ENCODE measurements around the gene SULF2.

Gene SULF2

GRCh38 chr20:47726632-47727031 is 58.6 kb downstream of the SULF2 start:
- no peak for DNase-seq (ENCODE audit: low read depth)
- Histone ChIP-seq H3K27me3 (replicated peaks; ENCODE audit: control insufficient read depth, insufficient read depth, low read length) (peaks cover 10% of the 10 kb centered on the region), H3K36me3 (ENCODE audit: control insufficient read depth, insufficient read depth, low read length, severe bottlenecking) (no peaks in the 10 kb centered on the region)

GRCh38 chr20:47725248-47725973 is 59.9 kb downstream of the SULF2 start:
- H3K4me1 ChIP-seq (ENCODE audit: control insufficient read depth, insufficient read depth, low read length): peaks cover 12% of the 10 kb centered on the region
- no peak overlapping the region for H3K9ac ChIP-seq (ENCODE audit: low read length)
- DNase-seq (ENCODE audit: low read depth): peak; percentile 88
- peaks cover 6% of the 10 kb centered on the region for H3K27me3 ChIP-seq (replicated peaks; ENCODE audit: control insufficient read depth, insufficient read depth, low read length)
- H3K36me3 ChIP-seq (ENCODE audit: control insufficient read depth, insufficient read depth, low read length, severe bottlenecking): no peaks in the 10 kb centered on the region
- no peaks in the 10 kb centered on the region for H3K9me3 ChIP-seq (ENCODE audit: control insufficient read depth, low read length)
- H3K4me3 ChIP-seq (ENCODE audit: low read length): no peak overlapping the region

More at GRCh38 chr20:47726632-47727031, 58.6 kb downstream of the SULF2 start:
- Histone ChIP-seq H3K9me3 (ENCODE audit: control insufficient read depth, low read length) (no peaks in the 10 kb centered on the region), H3K4me1 (ENCODE audit: control insufficient read depth, insufficient read depth, low read length) (peaks cover under 1% of the 10 kb centered on the region), H3K4me3 (ENCODE audit: low read length) (no peak overlapping the region), H3K9ac (ENCODE audit: low read length) (no peak overlapping the region)

- Histone ChIP-seq H3K36me3 (ENCODE audit: control insufficient read depth, insufficient read depth, low read length, severe bottlenecking) (no peaks in the 10 kb centered on the region), H3K27me3 (replicated peaks; ENCODE audit: control insufficient read depth, insufficient read depth, low read length) (peaks cover 6% of the 10 kb centered on the region), H3K4me1 (ENCODE audit: control insufficient read depth, insufficient read depth, low read length) (peaks cover 18% of the 10 kb centered on the region), H3K9me3 (ENCODE audit: control insufficient read depth, low read length) (no peaks in the 10 kb centered on the region), H3K4me3 (ENCODE audit: low read length) (no peak overlapping the region), H3K9ac (ENCODE audit: low read length) (no peak overlapping the region)
- no peak for DNase-seq (ENCODE audit: low read depth)
Observed at GRCh38 chr20:47724910-47725247, 60.4 kb downstream of the SULF2 start.

- H3K4me1 ChIP-seq (ENCODE audit: control insufficient read depth, insufficient read depth, low read length): peaks cover 21% of the 10 kb centered on the region
- no peak overlapping the region for H3K9ac ChIP-seq (ENCODE audit: low read length)
- peaks cover 6% of the 10 kb centered on the region for H3K27me3 ChIP-seq (replicated peaks; ENCODE audit: control insufficient read depth, insufficient read depth, low read length)
- DNase-seq (ENCODE audit: low read depth): no peak
- no peaks in the 10 kb centered on the region for H3K36me3 ChIP-seq (ENCODE audit: control insufficient read depth, insufficient read depth, low read length, severe bottlenecking)
- H3K9me3 ChIP-seq (ENCODE audit: control insufficient read depth, low read length): no peaks in the 10 kb centered on the region
- H3K4me3 ChIP-seq (ENCODE audit: low read length): no peak overlapping the region
Observed at GRCh38 chr20:47724396-47724795, 60.9 kb downstream of the SULF2 start.

- Histone ChIP-seq H3K4me1 (ENCODE audit: control insufficient read depth, insufficient read depth, low read length) (peaks cover 21% of the 10 kb centered on the region), H3K9me3 (ENCODE audit: control insufficient read depth, low read length) (no peaks in the 10 kb centered on the region), H3K9ac (ENCODE audit: low read length) (no peak overlapping the region), H3K36me3 (ENCODE audit: control insufficient read depth, insufficient read depth, low read length, severe bottlenecking) (no peaks in the 10 kb centered on the region), H3K27me3 (replicated peaks; ENCODE audit: control insufficient read depth, insufficient read depth, low read length) (peaks cover 10% of the 10 kb centered on the region), H3K4me3 (ENCODE audit: low read length) (no peak overlapping the region)
- DNase-seq (ENCODE audit: low read depth): no peak
Observed at GRCh38 chr20:47723322-47723721, 62.0 kb downstream of the SULF2 start.

GRCh38 chr20:47720636-47721427 is 64.4 kb downstream of the SULF2 start:
- Histone ChIP-seq H3K27me3 (replicated peaks; ENCODE audit: control insufficient read depth, insufficient read depth, low read length) (peaks cover 15% of the 10 kb centered on the region), H3K4me1 (ENCODE audit: control insufficient read depth, insufficient read depth, low read length) (peaks cover 21% of the 10 kb centered on the region), H3K4me3 (ENCODE audit: low read length) (peak overlapping the region; percentile 41), H3K9ac (ENCODE audit: low read length) (peak overlapping the region; percentile 56), H3K9me3 (ENCODE audit: control insufficient read depth, low read length) (no peaks in the 10 kb centered on the region), H3K36me3 (ENCODE audit: control insufficient read depth, insufficient read depth, low read length, severe bottlenecking) (no peaks in the 10 kb centered on the region)
- peak; percentile 69 for DNase-seq (ENCODE audit: low read depth)

- peak; percentile 31 for DNase-seq (ENCODE audit: low read depth)
- H3K36me3 ChIP-seq (ENCODE audit: control insufficient read depth, insufficient read depth, low read length, severe bottlenecking): no peaks in the 10 kb centered on the region
- no peak overlapping the region for H3K9ac ChIP-seq (ENCODE audit: low read length)
Observed at GRCh38 chr20:47719625-47720024, 65.7 kb downstream of the SULF2 start.

GRCh38 chr20:47719211-47719610 is 66.1 kb downstream of the SULF2 start:
- Histone ChIP-seq H3K9ac (ENCODE audit: low read length) (no peak overlapping the region), H3K36me3 (ENCODE audit: control insufficient read depth, insufficient read depth, low read length, severe bottlenecking) (no peaks in the 10 kb centered on the region), H3K9me3 (ENCODE audit: control insufficient read depth, low read length) (no peaks in the 10 kb centered on the region), H3K27me3 (replicated peaks; ENCODE audit: control insufficient read depth, insufficient read depth, low read length) (peaks cover 11% of the 10 kb centered on the region), H3K4me1 (ENCODE audit: control insufficient read depth, insufficient read depth, low read length) (peaks cover 25% of the 10 kb centered on the region), H3K4me3 (ENCODE audit: low read length) (no peak overlapping the region)
- no peak for DNase-seq (ENCODE audit: low read depth)

More at GRCh38 chr20:47719625-47720024, 65.7 kb downstream of the SULF2 start:
- H3K4me3 ChIP-seq (ENCODE audit: low read length): no peak overlapping the region
- no peaks in the 10 kb centered on the region for H3K9me3 ChIP-seq (ENCODE audit: control insufficient read depth, low read length)
- H3K4me1 ChIP-seq (ENCODE audit: control insufficient read depth, insufficient read depth, low read length): peaks cover 21% of the 10 kb centered on the region
- H3K27me3 ChIP-seq (replicated peaks; ENCODE audit: control insufficient read depth, insufficient read depth, low read length): peaks cover 11% of the 10 kb centered on the region

- H3K9me3 ChIP-seq (ENCODE audit: control insufficient read depth, low read length): no peaks in the 10 kb centered on the region
- no peak overlapping the region for H3K4me3 ChIP-seq (ENCODE audit: low read length)
- H3K4me1 ChIP-seq (ENCODE audit: control insufficient read depth, insufficient read depth, low read length): peaks cover 32% of the 10 kb centered on the region
- no peak overlapping the region for H3K9ac ChIP-seq (ENCODE audit: low read length)
- H3K27me3 ChIP-seq (replicated peaks; ENCODE audit: control insufficient read depth, insufficient read depth, low read length): peaks cover 11% of the 10 kb centered on the region
- no peak for DNase-seq (ENCODE audit: low read depth)
- no peaks in the 10 kb centered on the region for H3K36me3 ChIP-seq (ENCODE audit: control insufficient read depth, insufficient read depth, low read length, severe bottlenecking)
Observed at GRCh38 chr20:47718398-47718797, 66.9 kb downstream of the SULF2 start.

- no peak overlapping the region for H3K9ac ChIP-seq (ENCODE audit: low read length)
- no peaks in the 10 kb centered on the region for H3K9me3 ChIP-seq (ENCODE audit: control insufficient read depth, low read length)
- no peak overlapping the region for H3K4me3 ChIP-seq (ENCODE audit: low read length)
- peaks cover 40% of the 10 kb centered on the region for H3K4me1 ChIP-seq (ENCODE audit: control insufficient read depth, insufficient read depth, low read length)
- H3K27me3 ChIP-seq (replicated peaks; ENCODE audit: control insufficient read depth, insufficient read depth, low read length): peaks cover 11% of the 10 kb centered on the region
- no peak for DNase-seq (ENCODE audit: low read depth)
- H3K36me3 ChIP-seq (ENCODE audit: control insufficient read depth, insufficient read depth, low read length, severe bottlenecking): no peaks in the 10 kb centered on the region
Observed at GRCh38 chr20:47717421-47717820, 67.9 kb downstream of the SULF2 start.

GRCh38 chr20:47713878-47714450 is 71.3 kb downstream of the SULF2 start:
- H3K9ac ChIP-seq (ENCODE audit: low read length): peak overlapping the region; percentile 63
- H3K27me3 ChIP-seq (replicated peaks; ENCODE audit: control insufficient read depth, insufficient read depth, low read length): peaks cover 39% of the 10 kb centered on the region
- no peaks in the 10 kb centered on the region for H3K36me3 ChIP-seq (ENCODE audit: control insufficient read depth, insufficient read depth, low read length, severe bottlenecking)
- peak overlapping the region; percentile 53 for H3K4me3 ChIP-seq (ENCODE audit: low read length)
- peaks cover 25% of the 10 kb centered on the region for H3K4me1 ChIP-seq (ENCODE audit: control insufficient read depth, insufficient read depth, low read length)
- no peak for DNase-seq (ENCODE audit: low read depth)
- no peaks in the 10 kb centered on the region for H3K9me3 ChIP-seq (ENCODE audit: control insufficient read depth, low read length)

All from adipocyte (in vitro differentiated cells).